WI38 (cell line): Measurements from ENCODE around the gene PTTG1IP2.

ENCODE experiments used
- H3K4me3 ChIP-seq: 2 replicates; pipeline ENCODE4 v1.5.1; 2011; ENCODE audit warnings: low read depth, mild to moderate bottlenecking, control low read depth, low read length
- CTCF ChIP-seq: IDR thresholded peaks from 2 replicates; pipeline ENCODE4 v1.5.1; 2012; ENCODE audit warnings: low read depth, mild to moderate bottlenecking, control low read depth, low read length

Gene PTTG1IP2

GRCh38 chr7:90552521-90552920 lies 83.1 kb downstream of the PTTG1IP2 start:
- TF ChIP-seq CTCF = no peak
- no peak overlapping the region for H3K4me3 ChIP-seq

- no peak for TF ChIP-seq CTCF
- no peak overlapping the region for H3K4me3 ChIP-seq
Measured at GRCh38 chr7:90560730-90561129, 91.3 kb downstream of the PTTG1IP2 start.
